HG03175 (cell line): ENCODE data around the gene OSBP2.
A peak's percentile ranks its signal among the peaks of the same experiment; 100 is the strongest.
"Not testable (repeated sequence)": the region's sequence is repeated elsewhere in the genome, so short reads cannot be mapped to it uniquely, and the experiment has no call there.

Experiments used
- ATAC-seq: cut with Tn5 transposase; IDR thresholded peaks from one replicate; pipeline ENCODE4 v1.9.1; 2021; ENCODE audit warnings: mild to moderate bottlenecking, moderate library complexity; ENCODE audit not compliant: unreplicated experiment

Gene OSBP2

GRCh38 chr22:30694640-30695350, at the start of gene OSBP2:
Gene OSBP2, plus strand, starts transcription at chr22:30694874. Its CDS starts 36 bp downstream, at chr22:30694910.
- ATAC-seq = no peak

GRCh38 chr22:30646518-30647160, 48.0 kb upstream of the OSBP2 start:
- ATAC-seq = no peak

GRCh38 chr22:30647536-30647935, 47.1 kb upstream of the OSBP2 start:
- ATAC-seq = no peak

GRCh38 chr22:30648825-30649224, 45.8 kb upstream of the OSBP2 start:
- ATAC-seq = no peak

- ATAC-seq = no peak
Measured at GRCh38 chr22:30649430-30650007, 45.2 kb upstream of the OSBP2 start.

- no peak for ATAC-seq
Measured at GRCh38 chr22:30650508-30651116, 44.1 kb upstream of the OSBP2 start.

GRCh38 chr22:30652852-30653251, 41.8 kb upstream of the OSBP2 start:
- no peak for ATAC-seq

- ATAC-seq = no peak
Measured at GRCh38 chr22:30654361-30654760, 40.3 kb upstream of the OSBP2 start.

GRCh38 chr22:30655532-30655931, 39.1 kb upstream of the OSBP2 start:
- no peak for ATAC-seq

GRCh38 chr22:30662040-30662439, 32.6 kb upstream of the OSBP2 start:
- ATAC-seq = no peak

- no peak for ATAC-seq
Measured at GRCh38 chr22:30664798-30665197, 29.9 kb upstream of the OSBP2 start.

- no peak for ATAC-seq
Measured at GRCh38 chr22:30665266-30665665, 29.4 kb upstream of the OSBP2 start.

GRCh38 chr22:30665786-30666185, 28.9 kb upstream of the OSBP2 start:
- ATAC-seq = no peak

GRCh38 chr22:30667107-30667493, 27.6 kb upstream of the OSBP2 start:
- ATAC-seq = peak; percentile 9

- ATAC-seq = peak; percentile 95
Measured at GRCh38 chr22:30667494-30668385, 26.9 kb upstream of the OSBP2 start, which contains the start of gene DUSP18. Gene DUSP18, minus strand, starts transcription at chr22:30667875. Its CDS starts 3,872 bp downstream, at chr22:30664003.

- no peak for ATAC-seq
Measured at GRCh38 chr22:30668386-30668710, 26.3 kb upstream of the OSBP2 start.

GRCh38 chr22:30671071-30671470, 23.6 kb upstream of the OSBP2 start:
- no peak for ATAC-seq

- ATAC-seq = no peak
Measured at GRCh38 chr22:30673136-30673535, 21.5 kb upstream of the OSBP2 start.

- ATAC-seq = no peak
Measured at GRCh38 chr22:30674482-30674881, 20.2 kb upstream of the OSBP2 start.

GRCh38 chr22:30675436-30675835, 19.2 kb upstream of the OSBP2 start:
- no peak for ATAC-seq

GRCh38 chr22:30676565-30676964, 18.1 kb upstream of the OSBP2 start:
- ATAC-seq = not testable (repeated sequence)
